H1 (cell line): ENCODE measurements around the gene BSND. TPM values are rescaled to one million over a fixed set of nuclear protein-coding genes. Genes with fewer than 3 reads are reported as not detected.

Experiments used
- CTCF ChIA-PET: fragments of 300-600 bp; sonication (Branson Sonifier 250); formaldehyde crosslinking; loops from one replicate; lab custom pipeline; 2021; ENCODE audit not compliant: partially characterized antibody; lab: Charles Lee
- POLR2A ChIA-PET: fragments of 300-600 bp; sonication (Branson Sonifier 250); formaldehyde crosslinking; loops from one replicate; lab custom pipeline; 2021; ENCODE audit warnings: inconsistent platforms; ENCODE audit not compliant: partially characterized antibody; lab: Charles Lee
- DNase-seq, 2 experiments: peaks; one replicate each; pipeline versions ENCODE4 v3.0.0 to v3.0.0-alpha.2; 2010 to 2022; ENCODE audit warnings: low spot score in 2 of 2, low read depth in 1 of 2, mixed read lengths in 1 of 2
- FAIRE-seq: peaks from 2 replicates; lab custom pipeline; 2011; peaks lifted over from hg19 to GRCh38; lab: Jason Lieb, UNC
- H2AFZ ChIP-seq: 2 replicates; pipeline ENCODE4 v1.8.1; 2012; ENCODE audit warnings: low read length, inconsistent platforms
- H2AK5ac ChIP-seq: 2 replicates; pipeline ENCODE4 v1.6.1; 2013; ENCODE audit warnings: low read depth, low read length
- H2BK120ac ChIP-seq: replicated peaks from 2 replicates; pipeline ENCODE3; 2013; ENCODE audit warnings: low read depth, low read length, inconsistent platforms
- H2BK12ac ChIP-seq: 2 replicates; pipeline ENCODE4 v1.6.1; 2013; ENCODE audit warnings: low read depth, low read length
- H2BK15ac ChIP-seq: 2 replicates; pipeline ENCODE4 v1.6.1; 2013; ENCODE audit warnings: low read length
- H2BK20ac ChIP-seq: 2 replicates; pipeline ENCODE4 v1.6.1; 2013; ENCODE audit warnings: low read length
- H2BK5ac ChIP-seq: 2 replicates; pipeline ENCODE4 v1.6.1; 2013; ENCODE audit warnings: low read depth, low read length
- H3K14ac ChIP-seq: 2 replicates; pipeline ENCODE4 v1.6.1; 2013; ENCODE audit warnings: inconsistent platforms; ENCODE audit not compliant: insufficient read length
- H3K18ac ChIP-seq: 2 replicates; pipeline ENCODE4 v1.6.1; 2013; ENCODE audit warnings: low read length; ENCODE audit errors: extremely low read depth
- H3K23ac ChIP-seq: 2 replicates; pipeline ENCODE4 v1.6.1; 2013; ENCODE audit warnings: inconsistent platforms; ENCODE audit not compliant: insufficient read length
- H3K23me2 ChIP-seq: 2 replicates; pipeline ENCODE4 v1.6.1; 2013; ENCODE audit warnings: low read depth, low read length
- H3K27ac ChIP-seq: 2 replicates; pipeline ENCODE4 v1.6.1; 2011; ENCODE audit warnings: low read depth, low read length, inconsistent platforms
- H3K27me3 ChIP-seq, 4 experiments: replicated peaks in 1 of 4; 1 replicate in 1 of 4; 2 replicates in 3 of 4; pipeline versions ENCODE4 v1.6.1 to v1.8.1; 2011 to 2013; ENCODE audit warnings: low read length in 3 of 4, mild to moderate bottlenecking in 3 of 4, inconsistent platforms in 2 of 4, mixed read lengths in 2 of 4, moderate library complexity in 1 of 4; ENCODE audit not compliant: control insufficient read depth in 3 of 4, insufficient read depth in 3 of 4; ENCODE audit errors: extremely low read depth in 1 of 4
- H3K36me3 ChIP-seq, 4 experiments: 2 replicates each; pipeline versions ENCODE4 v1.6.1 to v1.8.1; 2011 to 2013; ENCODE audit warnings: mild to moderate bottlenecking in 4 of 4, low read length in 3 of 4, moderate library complexity in 2 of 4, control low read depth in 1 of 4, inconsistent platforms in 1 of 4; ENCODE audit not compliant: insufficient read depth in 4 of 4, control insufficient read depth in 2 of 4
- H3K4ac ChIP-seq: replicated peaks from 2 replicates; pipeline ENCODE3; 2013; ENCODE audit warnings: low read length, low read depth, mixed read lengths, inconsistent platforms; ENCODE audit not compliant: insufficient read length
- H3K4me1 ChIP-seq, 4 experiments: replicated peaks in 1 of 4; 1 replicate in 1 of 4; 2 replicates in 3 of 4; pipeline versions ENCODE4 v1.6.1 to v1.8.1; 2011 to 2013; ENCODE audit warnings: low read length in 3 of 4, inconsistent platforms in 2 of 4, mixed read lengths in 1 of 4; ENCODE audit not compliant: insufficient read depth in 4 of 4, control insufficient read depth in 3 of 4
- H3K4me2 ChIP-seq, 2 experiments: 2 replicates each; pipeline versions ENCODE4 v1.6.1 to v1.8.1; 2011 to 2013; ENCODE audit warnings: low read depth in 2 of 2, low read length in 2 of 2, control low read depth in 1 of 2, inconsistent platforms in 1 of 2, mild to moderate bottlenecking in 1 of 2; ENCODE audit not compliant: insufficient read depth in 1 of 2
- H3K4me3 ChIP-seq, 4 experiments: fragments of 200-600, 300-600 bp in 1 of 4; sonication (generic), shearing (Covaris generic), sonication (Bioruptor Twin) in 1 of 4; 2 replicates each; pipeline versions ENCODE4 v1.5.1 to v1.8.1; 2011 to 2016; ENCODE audit warnings: low read length in 4 of 4, low read depth in 3 of 4, control low read depth in 2 of 4, inconsistent platforms in 2 of 4, mild to moderate bottlenecking in 2 of 4, mixed read lengths in 1 of 4, moderate library complexity in 1 of 4; ENCODE audit not compliant: insufficient read depth in 2 of 4; ENCODE audit errors: extremely low read depth in 1 of 4
- H3K56ac ChIP-seq: replicated peaks from 2 replicates; pipeline ENCODE3; 2013; ENCODE audit warnings: low read depth, mild to moderate bottlenecking, mixed read lengths, low read length, inconsistent platforms; ENCODE audit not compliant: insufficient read length
- H3K79me1 ChIP-seq: 2 replicates; pipeline ENCODE4 v1.6.1; 2013; ENCODE audit warnings: low read depth, low read length, control low read depth
- H3K79me2 ChIP-seq, 2 experiments: 2 replicates each; pipeline versions ENCODE4 v1.6.1 to v1.8.1; 2012 to 2013; ENCODE audit warnings: low read length in 2 of 2, mild to moderate bottlenecking in 2 of 2, inconsistent platforms in 1 of 2; ENCODE audit not compliant: insufficient read depth in 2 of 2, control insufficient read depth in 1 of 2
- H3K9ac ChIP-seq, 4 experiments: replicated peaks in 1 of 4; 1 replicate in 1 of 4; 2 replicates in 3 of 4; pipeline versions ENCODE4 v1.6.1 to v1.8.1; 2011 to 2013; ENCODE audit warnings: low read depth in 3 of 4, low read length in 3 of 4, control low read depth in 2 of 4, mild to moderate bottlenecking in 2 of 4, moderate library complexity in 2 of 4, inconsistent platforms in 1 of 4; ENCODE audit errors: extremely low read depth in 1 of 4
- H3K9me3 ChIP-seq, 2 experiments: 2 replicates each; pipeline versions ENCODE4 v1.6.1 to v1.8.1; 2012 to 2013; ENCODE audit warnings: mild to moderate bottlenecking in 2 of 2, moderate library complexity in 2 of 2, control low read depth in 1 of 2, inconsistent platforms in 1 of 2, low read depth in 1 of 2, low read length in 1 of 2, mixed read lengths in 1 of 2; ENCODE audit not compliant: insufficient read depth in 2 of 2
- H4K20me1 ChIP-seq, 2 experiments: replicated peaks in 1 of 2; 2 replicates each; pipeline versions ENCODE3 to v1.8.1; 2011 to 2013; ENCODE audit warnings: inconsistent platforms in 2 of 2, low read length in 2 of 2, mild to moderate bottlenecking in 1 of 2; ENCODE audit not compliant: insufficient read depth in 2 of 2, control insufficient read depth in 1 of 2
- H4K5ac ChIP-seq: 2 replicates; pipeline ENCODE4 v1.6.1; 2013; ENCODE audit warnings: low read length, low read depth, mixed read lengths, inconsistent platforms; ENCODE audit not compliant: insufficient read length
- H4K8ac ChIP-seq: 2 replicates; pipeline ENCODE4 v1.8.0; 2013; ENCODE audit warnings: mild to moderate bottlenecking, moderate library complexity, low read length, inconsistent platforms; ENCODE audit not compliant: insufficient read depth; ENCODE audit errors: extremely low read depth
- H4K91ac ChIP-seq: replicated peaks from 2 replicates; pipeline ENCODE3; 2013; ENCODE audit warnings: low read length, mixed read lengths, inconsistent platforms; ENCODE audit not compliant: insufficient read length
- ASH2L ChIP-seq: fragments of 200-600, 300-600 bp; sonication (generic); IDR thresholded peaks from one replicate; pipeline ENCODE4 v1.7.1; 2017; ENCODE audit warnings: low read length
- CHD1 ChIP-seq: IDR thresholded peaks from 2 replicates; pipeline ENCODE4 v1.6.1; 2012; ENCODE audit warnings: low read depth, low read length, improper control_type of control experiment
- CREB1 ChIP-seq: IDR thresholded peaks from 2 replicates; pipeline ENCODE4 v1.6.1; 2012; ENCODE audit warnings: inconsistent platforms
- EGR1 ChIP-seq: IDR thresholded peaks from 2 replicates; pipeline ENCODE4 v1.6.1; 2011; ENCODE audit warnings: low read depth, low read length, borderline replicate concordance
- JUN ChIP-seq: IDR thresholded peaks from 2 replicates; pipeline ENCODE4 v1.6.1; 2011; ENCODE audit warnings: low read depth, mild to moderate bottlenecking, improper control_type of control experiment, low read length
- RXRA ChIP-seq: IDR thresholded peaks from 2 replicates; pipeline ENCODE4 v1.6.1; 2011; ENCODE audit warnings: low read depth, mild to moderate bottlenecking, low read length, moderate library complexity; ENCODE audit not compliant: insufficient read depth
- SUZ12 ChIP-seq: fragments of 200-600 bp; sonication (generic); IDR thresholded peaks from 2 replicates; pipeline ENCODE4 v1.6.1; 2012; ENCODE audit warnings: mild to moderate bottlenecking, inconsistent platforms, low read length, moderate library complexity, mixed read lengths
- YY1 ChIP-seq: IDR thresholded peaks from 2 replicates; pipeline ENCODE4 v1.6.1; 2011; ENCODE audit warnings: low read depth, mild to moderate bottlenecking, low read length
- WGBS, 2 experiments: shearing (Covaris generic) in 1 of 2; methylation state at CpG; one replicate each; pipeline versions ENCODE4 v1.1.6 to v1.1.7; 2013 to 2015; ENCODE audit warnings: low lambda C conversion rate in 2 of 2, mixed read lengths in 2 of 2, inconsistent platforms in 1 of 2, low coverage in 1 of 2, missing lambda C conversion rate in 1 of 2; ENCODE audit not compliant: insufficient replicate concordance in 2 of 2, insufficient coverage in 1 of 2, insufficient read length in 1 of 2; ENCODE audit errors: extremely low coverage in 1 of 2, missing lambda C conversion rate in 1 of 2; 5-methylcytosine and 5-hydroxymethylcytosine counted together
- polyA plus RNA-seq, 7 experiments: library from polyadenylated mRNA; depleted of rRNA in 3 of 7; stranded (reverse) in 5 of 7; unstranded in 2 of 7; fragments of >200 nt in 5 of 7; fragments of 200-250 nt in 2 of 7; gene quantifications; 1 replicate in 5 of 7; 2 replicates in 1 of 7; 4 replicates in 1 of 7; pipeline versions ENCODE4 v1.2.1 to v1.2.3, GENCODE V29; 2011 to 2013; ENCODE audit warnings: missing spikeins in 2 of 7, mixed read lengths in 2 of 7
- total RNA-seq: library from RNA; stranded (reverse); fragmentation: NEBNext Ultra II Directional; extraction: Animal tissue kit (Norgen Biotek cat#: 25700); gene quantifications from 2 replicates; pipeline ENCODE4 v1.2.1, GENCODE V29; 2021
- TF ChIP-seq, protein P1 (sequence below): IDR thresholded peaks from 2 replicates; pipeline ENCODE4 v1.6.1; 2011; ENCODE audit warnings: low read length, improper control_type of control experiment

The BSND gene
- total and polyA plus RNA-seq, 2 of the 8 experiments (the other 6 are each of a cell fraction or from before 2014, with no cell fraction given): 0.43 to 0.68 TPM

DNA sequence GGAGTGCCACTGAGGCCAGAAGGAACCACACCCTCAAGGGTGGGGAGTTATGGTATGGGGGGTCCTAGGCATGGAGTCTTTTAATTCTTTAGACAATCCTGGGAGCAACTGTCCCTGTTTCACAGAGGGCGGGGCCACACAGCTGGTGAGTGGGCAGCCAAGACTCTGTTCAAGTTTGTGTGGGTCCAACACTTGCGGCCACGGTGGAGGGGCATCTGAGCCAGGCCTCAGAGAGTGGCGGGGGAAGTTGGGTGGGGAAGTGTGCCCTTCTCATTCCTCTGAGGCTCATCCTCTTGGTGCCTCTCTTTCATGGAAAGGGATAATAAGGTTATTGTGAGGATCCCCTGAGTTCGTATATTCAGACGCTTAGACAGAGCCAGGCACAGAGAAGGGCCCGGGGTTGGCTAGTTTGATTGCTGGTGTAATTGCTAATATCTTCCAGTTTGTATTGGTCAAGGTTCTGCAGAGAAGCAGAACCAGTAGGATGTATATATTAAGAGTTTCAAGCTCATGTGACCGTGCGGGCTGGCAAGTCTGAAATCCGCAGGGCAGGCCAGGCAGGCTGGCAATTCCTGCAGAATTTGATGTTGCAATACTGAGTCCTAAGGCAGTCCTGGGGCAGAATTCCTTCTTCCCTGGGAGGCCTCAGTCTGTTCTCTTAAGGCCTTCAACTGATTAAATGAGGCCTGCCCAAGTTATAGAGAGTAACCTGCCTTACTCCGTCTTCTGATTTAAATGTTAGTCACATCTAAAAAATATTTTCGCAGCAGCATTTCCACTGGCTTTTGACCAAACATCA, 56.5 kb downstream of the BSND start:
- no peak overlapping the region for H3K56ac ChIP-seq
- H3K4me2 ChIP-seq: no peak overlapping the region
- no peak overlapping the region for H2AFZ ChIP-seq
- no peak overlapping the region for H4K91ac ChIP-seq
- no peak overlapping the region for H3K27ac ChIP-seq
- H2BK5ac ChIP-seq: no peak overlapping the region
- no peak overlapping the region for H2BK15ac ChIP-seq
- peaks cover 4% of the 10 kb centered on the region; the same call in 1 of the 2 replicates for H3K79me1 ChIP-seq
- H4K20me1 ChIP-seq: peaks cover 0 to 11% of the 10 kb centered on the region in 2 experiments
- no peak overlapping the region for H4K5ac ChIP-seq
- no peaks in the 10 kb centered on the region for H3K27me3 ChIP-seq
- H2BK20ac ChIP-seq: no peak overlapping the region
- no peak overlapping the region for H3K4ac ChIP-seq
- H3K9ac ChIP-seq: no peak overlapping the region
- H3K14ac ChIP-seq: no peak overlapping the region
- DNase-seq: no peak
- H4K8ac ChIP-seq: no peak overlapping the region
- no peak overlapping the region for H2BK12ac ChIP-seq
- no peak overlapping the region for H3K4me3 ChIP-seq
- no peak for TF ChIP-seq EGR1
- TF ChIP-seq ASH2L: no peak
- no peak for TF ChIP-seq YY1
- TF ChIP-seq CHD1: no peak
- no peak for TF ChIP-seq CREB1
- TF ChIP-seq SUZ12: no peak
- no peak for TF ChIP-seq JUN
- TF ChIP-seq, protein P1, sequence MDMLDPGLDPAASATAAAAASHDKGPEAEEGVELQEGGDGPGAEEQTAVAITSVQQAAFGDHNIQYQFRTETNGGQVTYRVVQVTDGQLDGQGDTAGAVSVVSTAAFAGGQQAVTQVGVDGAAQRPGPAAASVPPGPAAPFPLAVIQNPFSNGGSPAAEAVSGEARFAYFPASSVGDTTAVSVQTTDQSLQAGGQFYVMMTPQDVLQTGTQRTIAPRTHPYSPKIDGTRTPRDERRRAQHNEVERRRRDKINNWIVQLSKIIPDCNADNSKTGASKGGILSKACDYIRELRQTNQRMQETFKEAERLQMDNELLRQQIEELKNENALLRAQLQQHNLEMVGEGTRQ: no peak
- TF ChIP-seq RXRA: no peak
- no peak overlapping the region for H2BK120ac ChIP-seq
- H3K9me3 ChIP-seq: no peaks in the 10 kb centered on the region
- H3K18ac ChIP-seq: no peak overlapping the region
- POLR2A ChIA-PET: no interaction called here
- no peak overlapping the region for H2AK5ac ChIP-seq
- CTCF ChIA-PET: interaction anchor here (0.6 to 2.2 kb wide), 4 partner anchors 8 to 108 kb away, joined by 3 to 11 read pairs (median 4); no protein-coding TSS in a partner anchor
- H3K23ac ChIP-seq: no peak overlapping the region
- H3K36me3 ChIP-seq: peaks cover 0 to 16% (median 4%) of the 10 kb centered on the region in 4 experiments; a peak in 5 of 8 replicates
- no peak for FAIRE-seq
- H3K79me2 ChIP-seq: no peaks in the 10 kb centered on the region
- no peaks in the 10 kb centered on the region for H3K4me1 ChIP-seq
- H3K23me2 ChIP-seq: no peaks in the 10 kb centered on the region
- WGBS, 2 experiments: 87% methylated on average over 12 of the region's 12 CpGs; no CpG with 5 or more reads in 1 of the 2 experiments
